Liver (tissue), 9 donors: ENCODE results near the gene TSPAN15. TPM values are rescaled to one million over a fixed set of nuclear protein-coding genes. Genes with fewer than 3 reads are reported as not detected.

Experiments
- DNase-seq: peaks from one replicate; pipeline ENCODE4 v3.0.0-alpha.2; 2017; ENCODE audit warnings: low spot score
- H3K27ac ChIP-seq, 2 donors: one replicate each; pipeline ENCODE4 v1.7.0; 2013; ENCODE audit warnings: inconsistent platforms in 2 of 2, low read length in 2 of 2, control low read depth in 1 of 2, low read depth in 1 of 2, mild to moderate bottlenecking in 1 of 2
- H3K27me3 ChIP-seq, 4 donors: one replicate each; pipeline versions ENCODE4 v1.6.1 to v1.7.0; 2013; ENCODE audit warnings: low read length in 3 of 4, inconsistent platforms in 1 of 4, mild to moderate bottlenecking in 1 of 4, moderate library complexity in 1 of 4; ENCODE audit not compliant: control insufficient read depth in 4 of 4, insufficient read depth in 4 of 4
- H3K36me3 ChIP-seq, 4 donors: one replicate each; pipeline versions ENCODE4 v1.6.1 to v1.7.0; 2013; ENCODE audit warnings: low read length in 3 of 4, mild to moderate bottlenecking in 3 of 4, low read depth in 1 of 4, moderate library complexity in 1 of 4; ENCODE audit not compliant: control insufficient read depth in 4 of 4, insufficient read depth in 3 of 4
- H3K4me1 ChIP-seq, 4 donors: one replicate each; pipeline versions ENCODE4 v1.6.1 to v1.7.0; 2013; ENCODE audit warnings: low read length in 3 of 4, mild to moderate bottlenecking in 3 of 4, moderate library complexity in 1 of 4; ENCODE audit not compliant: control insufficient read depth in 4 of 4, insufficient read depth in 4 of 4
- H3K4me3 ChIP-seq, 3 donors: one replicate each; pipeline versions ENCODE4 v1.6.1 to v1.7.0; 2013; ENCODE audit warnings: low read length in 3 of 3, control low read depth in 1 of 3, low read depth in 1 of 3, mild to moderate bottlenecking in 1 of 3
- H3K9ac ChIP-seq, 2 donors: one replicate each; pipeline ENCODE4 v1.7.0; 2013; ENCODE audit warnings: low read length in 2 of 2, mild to moderate bottlenecking in 2 of 2, moderate library complexity in 2 of 2, control low read depth in 1 of 2, low read depth in 1 of 2
- H3K9me3 ChIP-seq, 4 donors: one replicate each; pipeline versions ENCODE4 v1.6.1 to v1.7.0; 2013; ENCODE audit warnings: low read length in 3 of 4; ENCODE audit not compliant: control insufficient read depth in 4 of 4
- EGR1 ChIP-seq, 2 donors: IDR thresholded peaks; 2 replicates each; pipeline ENCODE4 v1.6.1; 2016 to 2018; ENCODE audit warnings: antibody characterized with exemption in 2 of 2, low read depth in 2 of 2
- FOXA1 ChIP-seq: IDR thresholded peaks from 2 replicates; pipeline ENCODE4 v1.6.1; 2016; ENCODE audit warnings: antibody characterized with exemption
- FOXA2 ChIP-seq: IDR thresholded peaks from 2 replicates; pipeline ENCODE4 v1.6.1; 2016; ENCODE audit warnings: antibody characterized with exemption
- GABPA ChIP-seq, 2 donors: IDR thresholded peaks in 1 of 2; conservative IDR thresholded peaks in 1 of 2; 2 replicates each; pipeline ENCODE4 v1.6.1; 2016; ENCODE audit warnings: antibody characterized with exemption in 2 of 2, mild to moderate bottlenecking in 1 of 2, moderate library complexity in 1 of 2
- HNF4A ChIP-seq, 2 donors: conservative IDR thresholded peaks; 2 replicates each; pipeline ENCODE4 v1.6.1; 2016; ENCODE audit warnings: antibody characterized with exemption in 2 of 2, mild to moderate bottlenecking in 2 of 2
- HNF4G ChIP-seq: IDR thresholded peaks from 2 replicates; pipeline ENCODE4 v1.6.1; 2016; ENCODE audit warnings: antibody characterized with exemption
- JUND ChIP-seq, 2 donors: IDR thresholded peaks; 2 replicates each; pipeline ENCODE4 v1.6.1; 2016; ENCODE audit warnings: antibody characterized with exemption in 2 of 2
- NR2F2 ChIP-seq: IDR thresholded peaks from 2 replicates; pipeline ENCODE4 v1.6.1; 2016; ENCODE audit warnings: antibody characterized with exemption
- RAD21 ChIP-seq, 2 donors: IDR thresholded peaks; 2 replicates each; pipeline ENCODE4 v1.6.1; 2016; ENCODE audit warnings: antibody characterized with exemption in 2 of 2, mild to moderate bottlenecking in 2 of 2
- REST ChIP-seq: IDR thresholded peaks from 2 replicates; pipeline ENCODE4 v1.6.1; 2016; ENCODE audit warnings: antibody characterized with exemption, mild to moderate bottlenecking
- RXRA ChIP-seq, 2 donors: IDR thresholded peaks; 2 replicates each; pipeline ENCODE4 v1.6.1; 2017 to 2018; ENCODE audit warnings: antibody characterized with exemption in 2 of 2, mild to moderate bottlenecking in 1 of 2
- SP1 ChIP-seq: IDR thresholded peaks from 2 replicates; pipeline ENCODE4 v1.6.1; 2018; ENCODE audit warnings: antibody characterized with exemption, mild to moderate bottlenecking
- TAF1 ChIP-seq: conservative IDR thresholded peaks from 2 replicates; pipeline ENCODE4 v1.6.1; 2016; ENCODE audit warnings: antibody characterized with exemption, mild to moderate bottlenecking
- YY1 ChIP-seq: IDR thresholded peaks from 2 replicates; pipeline ENCODE4 v1.6.1; 2016; ENCODE audit warnings: antibody characterized with exemption, mild to moderate bottlenecking
- WGBS: extraction: QIAGEN DNeasy Blood & Tissue Kit; methylation state at CpG from one replicate; pipeline ENCODE4 v1.1.7; 2013; 5-methylcytosine and 5-hydroxymethylcytosine counted together
- polyA plus RNA-seq, 2 donors: library from polyadenylated mRNA; stranded (reverse) in 1 of 2; unstranded in 1 of 2; fragments of 200-250 nt in 1 of 2; fragments of >200 nt in 1 of 2; fragmentation: Nextera tagmentation in 1 of 2; extraction: Ambion mirVana in 1 of 2; gene quantifications; one replicate each; pipeline versions ENCODE4 v1.2.1 to v1.2.3, GENCODE V29; 2013 to 2015
- total RNA-seq, 2 donors: library from RNA; depleted of rRNA; stranded (reverse); fragments of >200 nt; gene quantifications; one replicate each; pipeline ENCODE4 v1.2.3, GENCODE V29; 2014
- TF ChIP-seq, protein P1 (sequence below): IDR thresholded peaks from 2 replicates; pipeline ENCODE4 v1.6.1; 2016; ENCODE audit warnings: antibody characterized with exemption
- TF ChIP-seq, protein P2 (sequence below): IDR thresholded peaks from 2 replicates; pipeline ENCODE4 v1.6.1; 2016; ENCODE audit warnings: antibody characterized with exemption
- TF ChIP-seq, protein P3 (sequence below): fragments of 150-350 bp; IDR thresholded peaks from 2 replicates; pipeline ENCODE4 v1.5.1; 2017; ENCODE audit warnings: improper control_type of control experiment, low read depth, low read length; ENCODE audit not compliant: missing input control
- TF ChIP-seq, protein P4 (sequence below): IDR thresholded peaks from 2 replicates; pipeline ENCODE4 v1.6.1; 2016; ENCODE audit warnings: antibody characterized with exemption
- donor health status: healthy.
- donor health status: healthy.
- donor health status: healthy.
- donor health status: healthy.
- donor health status: healthy.

Gene TSPAN15
- total and polyA plus RNA-seq, 4 donors, result 2.0 to 4.3 (median 3.3) TPM

GRCh38 chr10:69452676-69453415 is 1.6 kb downstream of the TSPAN15 start:
- H3K36me3 ChIP-seq, result no peaks in the 10 kb centered on the region
- no peak for DNase-seq
- WGBS, result 82% methylated on average over 6 of the region's 6 CpGs
- TF ChIP-seq HNF4G (no peak), RXRA (IDR thresholded peaks at IDR 0.05) (no peak), REST (no peak), FOXA1 (no peak), JUND (IDR thresholded peaks at IDR 0.05) (no peak), HNF4A (conservative IDR thresholded peaks at IDR 0.05) (no peak), SP1 (no peak), FOXA2 (no peak), RAD21 (IDR thresholded peaks at IDR 0.05) (no peak), NR2F2 (no peak), GABPA (IDR thresholded peaks at IDR 0.05 in 1 of 2, conservative IDR thresholded peaks at IDR 0.05 in 1 of 2) (no peak), TAF1 (no peak), EGR1 (IDR thresholded peaks at IDR 0.05; ENCODE audit: low read depth in 2 of 2) (no peak), YY1 (no peak)
- TF ChIP-seq, protein P1, sequence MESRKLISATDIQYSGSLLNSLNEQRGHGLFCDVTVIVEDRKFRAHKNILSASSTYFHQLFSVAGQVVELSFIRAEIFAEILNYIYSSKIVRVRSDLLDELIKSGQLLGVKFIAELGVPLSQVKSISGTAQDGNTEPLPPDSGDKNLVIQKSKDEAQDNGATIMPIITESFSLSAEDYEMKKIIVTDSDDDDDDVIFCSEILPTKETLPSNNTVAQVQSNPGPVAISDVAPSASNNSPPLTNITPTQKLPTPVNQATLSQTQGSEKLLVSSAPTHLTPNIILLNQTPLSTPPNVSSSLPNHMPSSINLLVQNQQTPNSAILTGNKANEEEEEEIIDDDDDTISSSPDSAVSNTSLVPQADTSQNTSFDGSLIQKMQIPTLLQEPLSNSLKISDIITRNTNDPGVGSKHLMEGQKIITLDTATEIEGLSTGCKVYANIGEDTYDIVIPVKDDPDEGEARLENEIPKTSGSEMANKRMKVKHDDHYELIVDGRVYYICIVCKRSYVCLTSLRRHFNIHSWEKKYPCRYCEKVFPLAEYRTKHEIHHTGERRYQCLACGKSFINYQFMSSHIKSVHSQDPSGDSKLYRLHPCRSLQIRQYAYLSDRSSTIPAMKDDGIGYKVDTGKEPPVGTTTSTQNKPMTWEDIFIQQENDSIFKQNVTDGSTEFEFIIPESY, result no peak
- TF ChIP-seq, protein P2, sequence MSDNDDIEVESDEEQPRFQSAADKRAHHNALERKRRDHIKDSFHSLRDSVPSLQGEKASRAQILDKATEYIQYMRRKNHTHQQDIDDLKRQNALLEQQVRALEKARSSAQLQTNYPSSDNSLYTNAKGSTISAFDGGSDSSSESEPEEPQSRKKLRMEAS, result no peak
- TF ChIP-seq, protein P3, sequence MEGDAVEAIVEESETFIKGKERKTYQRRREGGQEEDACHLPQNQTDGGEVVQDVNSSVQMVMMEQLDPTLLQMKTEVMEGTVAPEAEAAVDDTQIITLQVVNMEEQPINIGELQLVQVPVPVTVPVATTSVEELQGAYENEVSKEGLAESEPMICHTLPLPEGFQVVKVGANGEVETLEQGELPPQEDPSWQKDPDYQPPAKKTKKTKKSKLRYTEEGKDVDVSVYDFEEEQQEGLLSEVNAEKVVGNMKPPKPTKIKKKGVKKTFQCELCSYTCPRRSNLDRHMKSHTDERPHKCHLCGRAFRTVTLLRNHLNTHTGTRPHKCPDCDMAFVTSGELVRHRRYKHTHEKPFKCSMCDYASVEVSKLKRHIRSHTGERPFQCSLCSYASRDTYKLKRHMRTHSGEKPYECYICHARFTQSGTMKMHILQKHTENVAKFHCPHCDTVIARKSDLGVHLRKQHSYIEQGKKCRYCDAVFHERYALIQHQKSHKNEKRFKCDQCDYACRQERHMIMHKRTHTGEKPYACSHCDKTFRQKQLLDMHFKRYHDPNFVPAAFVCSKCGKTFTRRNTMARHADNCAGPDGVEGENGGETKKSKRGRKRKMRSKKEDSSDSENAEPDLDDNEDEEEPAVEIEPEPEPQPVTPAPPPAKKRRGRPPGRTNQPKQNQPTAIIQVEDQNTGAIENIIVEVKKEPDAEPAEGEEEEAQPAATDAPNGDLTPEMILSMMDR, result no peak
- TF ChIP-seq, protein P4, sequence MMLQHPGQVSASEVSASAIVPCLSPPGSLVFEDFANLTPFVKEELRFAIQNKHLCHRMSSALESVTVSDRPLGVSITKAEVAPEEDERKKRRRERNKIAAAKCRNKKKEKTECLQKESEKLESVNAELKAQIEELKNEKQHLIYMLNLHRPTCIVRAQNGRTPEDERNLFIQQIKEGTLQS, result no peak
- H3K9me3 ChIP-seq, result no peaks in the 10 kb centered on the region
- peaks cover 0 to 11% (median 7%) of the 10 kb centered on the region in 4 donors for H3K4me1 ChIP-seq
- no peak overlapping the region for H3K27ac ChIP-seq
- H3K9ac ChIP-seq, result no peak overlapping the region
- no peak overlapping the region for H3K4me3 ChIP-seq
- no peaks in the 10 kb centered on the region for H3K27me3 ChIP-seq
